ENCODE measurements around the gene VSIG10. TPM values are rescaled to one million over a fixed set of nuclear protein-coding genes. Genes with fewer than 3 reads are reported as not detected.

The VSIG10 gene
- total RNA-seq, 1 experiment from 2014 or later = 97.4 TPM

DNA sequence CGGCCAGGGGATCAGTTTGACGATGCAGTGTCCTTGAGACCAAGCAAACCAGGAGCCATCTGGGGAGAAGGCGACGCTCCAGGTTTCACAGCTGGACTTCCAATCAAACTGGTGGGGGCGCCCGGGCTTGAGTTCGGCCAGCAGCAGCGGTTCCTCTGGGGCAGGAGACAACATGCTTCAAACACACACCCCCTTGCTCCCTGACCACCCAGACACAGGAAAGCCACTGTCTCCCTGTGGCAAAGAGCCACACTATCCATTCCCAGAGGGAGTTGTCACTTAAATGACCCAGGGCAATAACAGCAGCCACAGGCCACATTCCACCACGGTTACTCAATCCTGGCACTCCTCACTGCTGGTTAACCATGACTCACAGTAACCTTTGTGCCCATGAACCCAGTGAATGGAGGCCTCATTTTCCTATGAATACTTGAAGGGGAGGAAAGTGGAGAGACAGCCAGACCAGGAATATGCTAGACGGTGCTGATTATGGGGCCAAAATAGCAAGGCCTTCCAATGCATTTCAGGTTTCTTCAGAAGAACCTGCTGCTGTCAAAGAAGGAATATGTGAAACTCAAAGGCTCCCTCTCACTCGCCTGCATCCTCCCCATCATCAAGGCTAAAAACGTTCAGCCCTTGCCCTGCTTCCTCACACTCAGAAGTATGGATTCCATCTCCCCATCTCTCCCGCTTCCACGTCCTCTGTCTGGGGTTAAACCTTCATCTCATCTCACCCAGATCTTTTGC, 51.3 kb downstream of the VSIG10 start:
- Histone ChIP-seq H3K27me3 (ENCODE audit: insufficient read depth, low read length) (no peaks in the 10 kb centered on the region), H3K79me2 (ENCODE audit: insufficient read depth, low read length) (no peaks in the 10 kb centered on the region; the same call in 1 of the 2 replicates), H4K91ac (ENCODE audit: insufficient read length, low read depth, low read length) (no peak overlapping the region), H4K8ac (replicated peaks; ENCODE audit: insufficient read length, low read depth, low read length) (no peak overlapping the region), H3K14ac (ENCODE audit: insufficient read depth, low read length) (no peak overlapping the region), H2BK120ac (ENCODE audit: low read depth, low read length, poor library complexity, severe bottlenecking) (no peak overlapping the region), H3K79me1 (ENCODE audit: insufficient read depth, low read depth, low read length, poor library complexity, severe bottlenecking) (peaks cover 15% of the 10 kb centered on the region), H3K4ac (ENCODE audit: low read depth, low read length) (no peak overlapping the region), H2AK5ac (ENCODE audit: insufficient read length, low read length) (no peak overlapping the region), H3K27ac (ENCODE audit: insufficient read length, low read depth, low read length) (no peak overlapping the region), H2BK20ac (ENCODE audit: low read depth, low read length, poor library complexity, severe bottlenecking) (no peak overlapping the region), H2BK5ac (ENCODE audit: insufficient read length, low read length) (no peak overlapping the region), H4K20me1 (ENCODE audit: control insufficient read depth, insufficient read depth, insufficient read length) (no peaks in the 10 kb centered on the region), H3K4me1 (ENCODE audit: insufficient read depth, low read length) (no peaks in the 10 kb centered on the region; the same call in 1 of the 2 replicates), H3K4me2 (ENCODE audit: insufficient read depth, insufficient read length, low read length) (no peak overlapping the region), H3K9me3 (ENCODE audit: control insufficient read depth, low read depth, low read length) (no peaks in the 10 kb centered on the region), H4K5ac (ENCODE audit: insufficient read length, low read depth, low read length) (no peak overlapping the region), H3K23ac (ENCODE audit: insufficient read length, low read depth, low read length) (no peak overlapping the region), H3K18ac (ENCODE audit: insufficient read length, low read depth, low read length) (no peak overlapping the region), H3K56ac (ENCODE audit: insufficient read length, low read depth, low read length) (no peak overlapping the region), H2AFZ (ENCODE audit: low read length) (no peak overlapping the region), H3T11ph (ENCODE audit: low read length) (no peak overlapping the region), H3K23me2 (ENCODE audit: insufficient read length, low read depth, low read length, poor library complexity, severe bottlenecking) (no peaks in the 10 kb centered on the region), H2BK12ac (ENCODE audit: insufficient read length, low read depth, low read length) (no peak overlapping the region), H3K9ac (ENCODE audit: extremely low read depth, insufficient read length, low read length) (no peak overlapping the region), H2BK15ac (ENCODE audit: low read depth, low read length) (no peak overlapping the region)
- H3K36me3 Mint-ChIP-seq (ENCODE audit: insufficient read depth in 1 of 3, low read depth in 3 of 3) = peaks cover 19 to 48% (median 34%) of the 10 kb centered on the region in 3 experiments; a peak in 6 of 7 replicates
- peak overlapping the region in 2 of 3 experiments; percentile 5 to 91; a peak in 4 of 7 replicates for H3K27ac Mint-ChIP-seq
- TF ChIP-seq CTCF (conservative IDR thresholded peaks at IDR 0.05) = no peak
- H3K4me3 Mint-ChIP-seq = no peak overlapping the region
- H3K9me3 Mint-ChIP-seq = no peaks in the 10 kb centered on the region
- peak; percentile 35 for DNase-seq
- H3K27me3 Mint-ChIP-seq (ENCODE audit: low read depth) = no peaks in the 10 kb centered on the region
- H3K4me1 Mint-ChIP-seq = peaks cover 14 to 17% of the 10 kb centered on the region in 2 experiments
- WGBS (ENCODE audit: extremely low coverage, insufficient read length, low lambda C conversion rate) = no CpG with 5 or more reads among the region's 14 CpGs

Data from H9 (cell line).